HK-2 (cell line): ENCODE data around the gene EYS.
"Not testable (repeated sequence)": the region's sequence is repeated elsewhere in the genome, so short reads cannot be mapped to it uniquely, and the experiment has no call there.

Source experiments
- DNase-seq: peaks from one replicate; pipeline ENCODE4 v3.0.0-alpha.2; 2018; ENCODE audit not compliant: unreplicated experiment

EYS gene

DNA sequence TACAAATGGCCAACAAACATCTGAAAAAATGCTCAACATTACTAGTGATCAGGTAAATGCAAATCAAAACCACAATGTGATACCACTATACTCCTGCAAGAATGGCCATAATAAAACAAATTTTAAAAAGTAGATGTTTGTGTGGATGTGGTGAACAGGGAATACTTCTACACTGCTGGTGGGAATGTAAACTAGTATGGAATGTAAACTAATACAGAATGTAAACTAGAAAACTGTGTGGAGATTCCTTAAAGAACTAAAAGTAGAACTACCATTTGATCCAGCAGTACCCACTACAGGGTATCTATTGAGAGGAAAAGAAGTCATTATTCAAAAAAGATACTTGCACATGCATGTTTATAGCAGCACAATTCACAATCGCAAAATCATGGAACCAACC lies 1878.3 kb downstream of the EYS start:
- not testable (repeated sequence) for DNase-seq

DNA sequence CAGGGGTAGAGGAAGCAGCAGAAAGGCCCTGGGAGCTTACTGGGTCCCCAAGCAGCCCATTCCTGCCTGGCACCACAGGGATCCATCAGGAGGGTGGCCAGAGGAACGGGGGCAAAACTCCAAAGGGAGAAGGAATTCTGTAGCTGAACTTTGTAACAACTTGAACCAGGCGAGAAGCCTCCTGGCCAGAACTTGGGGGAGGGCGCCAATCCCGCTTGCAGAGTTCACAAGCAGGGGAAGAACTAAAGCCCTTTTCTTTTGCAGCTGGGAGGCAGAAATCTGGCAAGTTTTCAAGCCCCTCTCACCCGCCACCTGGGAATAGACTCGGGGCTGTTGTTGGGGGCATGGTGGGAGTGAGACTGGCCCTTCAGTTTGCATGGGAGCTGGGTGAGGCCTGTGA lies 1882.3 kb downstream of the EYS start:
- no peak for DNase-seq

DNA sequence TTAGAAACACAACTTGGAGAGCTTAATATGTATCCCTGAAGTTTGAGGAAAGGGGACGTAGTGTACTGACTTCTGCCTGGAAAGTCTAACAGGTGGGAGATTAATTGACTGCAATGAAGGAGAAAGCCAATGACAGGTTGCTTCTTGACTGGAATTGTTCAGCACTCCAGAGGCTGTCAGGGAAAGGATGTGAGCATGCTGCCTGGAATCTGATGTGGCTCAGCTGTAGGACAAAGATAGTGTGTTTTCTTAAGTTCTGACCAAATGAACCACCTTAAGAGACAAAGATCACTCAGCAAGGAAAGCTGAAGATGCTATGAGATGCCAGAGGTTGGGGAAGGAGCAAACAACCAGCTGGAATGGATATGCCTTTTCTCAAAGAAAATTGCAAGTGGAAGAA lies 1885.6 kb downstream of the EYS start:
- DNase-seq, result no peak

DNA sequence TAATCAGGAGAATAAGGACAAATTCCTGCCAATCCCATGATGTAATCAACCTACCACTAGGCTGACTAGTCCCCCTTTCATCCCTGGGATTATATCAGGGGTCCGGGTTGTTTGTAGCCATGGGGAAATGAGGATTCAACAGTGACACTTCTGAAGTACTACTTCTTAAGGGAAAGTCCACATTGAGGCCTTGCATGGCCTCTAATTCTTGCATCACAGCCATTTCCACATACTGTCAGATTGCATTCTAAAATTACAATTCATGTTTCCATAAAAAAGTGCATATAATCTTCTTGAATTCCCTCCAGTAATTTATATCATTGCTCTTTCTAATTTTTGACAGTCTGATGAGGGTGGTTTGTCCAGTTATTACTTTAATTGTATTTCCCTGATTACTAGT lies 1887.2 kb downstream of the EYS start:
- DNase-seq, result no peak

DNA sequence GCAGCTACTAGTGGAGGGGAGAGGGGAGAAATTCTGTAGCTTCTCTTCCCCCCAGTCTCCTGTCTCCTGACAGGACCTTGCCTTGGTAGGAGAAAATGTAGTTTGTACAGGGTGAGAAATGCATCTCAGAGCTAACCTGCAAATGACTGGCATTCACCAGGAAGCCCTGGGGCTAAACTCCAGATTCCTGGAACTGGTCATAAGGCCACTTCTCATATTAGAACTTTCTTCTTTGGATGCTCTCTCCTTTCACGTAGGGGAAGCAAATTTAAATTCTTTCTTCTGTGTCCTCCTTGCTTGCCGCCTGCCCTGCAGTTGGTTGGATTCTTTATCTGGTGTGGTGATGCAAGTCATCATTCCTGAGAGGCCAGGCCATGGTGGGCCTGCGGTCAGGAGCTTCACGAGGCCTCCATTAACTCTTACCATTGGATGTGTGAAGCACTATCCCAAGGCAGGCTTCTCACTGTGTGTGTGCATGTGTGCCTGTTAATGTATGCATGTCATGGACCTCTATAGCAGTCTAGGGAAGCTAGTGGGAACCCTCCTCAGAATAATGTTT lies 1889.5 kb downstream of the EYS start:
- no peak for DNase-seq

DNA sequence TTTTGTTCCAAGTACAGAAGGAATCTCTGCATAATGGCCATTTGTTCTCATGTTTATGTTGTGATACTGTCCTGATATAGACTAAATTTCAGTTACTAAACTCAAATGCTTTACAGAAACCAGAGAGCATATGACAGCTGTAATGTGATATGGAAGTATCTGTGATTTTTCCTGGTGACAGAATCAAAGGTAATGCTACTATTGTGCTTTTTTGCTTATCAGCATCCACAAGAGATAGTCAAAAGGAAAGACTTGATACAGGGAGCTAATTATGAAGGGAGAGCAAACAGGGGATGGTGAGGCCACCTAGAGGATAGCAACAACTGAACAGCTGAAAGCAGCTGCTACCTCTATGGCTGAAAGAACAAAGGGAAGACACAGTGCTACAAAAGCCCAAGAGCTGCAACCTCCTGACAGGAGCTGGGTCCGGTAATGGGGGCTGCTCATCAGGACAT lies 1890.0 kb downstream of the EYS start:
- no peak for DNase-seq

DNA sequence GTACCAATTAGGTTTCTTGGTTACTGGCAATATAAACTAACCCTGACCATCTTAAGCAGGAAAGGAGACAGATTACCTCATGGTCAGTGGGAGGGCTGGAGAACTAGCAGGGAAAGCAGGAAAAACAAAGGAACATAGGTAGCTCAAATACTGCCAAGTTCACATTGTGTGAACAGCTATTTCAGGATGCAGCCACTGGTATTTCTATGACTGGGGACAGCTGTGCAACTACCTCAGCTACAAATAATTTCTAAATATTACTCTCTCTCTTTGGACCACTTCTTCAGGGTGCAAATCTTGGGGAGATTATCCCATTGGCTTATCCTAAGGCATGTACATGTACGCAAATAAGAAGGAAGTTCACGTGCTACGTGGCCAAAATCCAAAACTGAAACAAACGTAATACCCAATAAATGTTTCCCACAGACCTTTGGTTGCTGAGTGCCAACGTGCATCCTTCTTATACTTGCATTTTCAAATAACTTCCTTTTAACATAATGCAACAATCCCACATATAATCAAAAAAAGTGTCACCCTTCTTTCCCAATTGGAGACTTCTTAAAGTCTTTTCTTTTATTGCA lies 1890.5 kb downstream of the EYS start:
- no peak for DNase-seq

DNA sequence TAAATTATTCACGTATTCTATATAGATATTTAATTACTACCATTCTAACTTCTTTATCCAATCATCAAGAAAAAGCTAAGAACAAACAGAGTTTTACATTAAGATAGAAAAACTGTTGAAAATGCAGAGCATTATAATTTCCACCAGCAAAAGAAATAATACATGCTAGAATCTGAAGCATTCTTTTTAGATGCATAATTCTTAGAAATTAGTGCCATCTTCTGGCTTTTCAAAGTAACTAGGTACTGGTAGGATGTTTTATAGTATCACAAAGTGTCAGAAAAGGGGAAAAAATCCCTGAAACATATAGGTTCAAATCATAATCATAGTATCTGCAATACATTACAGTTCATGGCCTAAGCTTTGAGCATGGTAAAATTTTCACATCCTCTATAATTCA lies 1892.6 kb downstream of the EYS start:
- no peak for DNase-seq

DNA sequence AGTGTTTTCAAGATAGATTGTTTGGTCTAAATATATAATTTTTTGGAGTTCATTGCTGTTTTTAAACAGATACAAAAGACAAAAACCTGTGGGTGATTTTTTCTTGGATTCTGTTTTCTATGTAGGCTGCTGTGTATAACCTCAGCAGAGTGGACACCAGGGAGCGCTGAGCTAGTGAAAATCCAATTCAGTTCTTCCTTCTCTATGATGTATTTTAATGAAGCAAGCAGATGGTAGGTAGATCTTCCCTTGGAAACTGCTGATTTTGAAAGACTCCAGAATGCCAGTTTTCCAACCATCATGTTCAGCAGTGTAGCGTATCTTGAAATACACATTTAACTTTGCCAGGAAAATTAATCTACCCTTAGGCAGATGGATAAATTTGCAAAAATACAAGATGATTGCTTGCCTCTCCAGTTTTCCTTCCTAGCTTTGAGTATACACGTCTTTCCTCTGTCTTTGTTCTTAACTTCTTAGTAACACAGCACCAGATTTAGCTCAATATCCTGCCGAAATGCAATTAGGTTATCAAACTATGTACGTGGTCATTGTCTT lies 1893.4 kb downstream of the EYS start:
- DNase-seq, result no peak

DNA sequence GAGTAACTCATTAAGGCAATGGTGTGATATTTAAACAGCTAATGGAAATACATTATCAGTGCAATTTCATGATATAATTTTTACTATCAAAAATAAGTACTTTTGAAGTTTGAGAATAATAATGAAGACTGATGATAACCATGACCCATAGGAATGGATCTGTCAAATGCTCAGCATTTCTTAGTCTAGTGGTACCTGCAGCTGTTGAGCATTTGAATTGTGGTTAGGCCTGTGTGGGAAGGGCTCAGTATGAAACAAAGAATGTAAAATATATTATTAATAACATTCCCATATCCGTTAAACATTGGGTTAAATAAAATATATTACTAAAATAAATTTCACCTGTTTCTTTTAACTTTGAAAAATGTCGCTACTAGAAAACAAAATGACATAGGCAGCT lies 1898.5 kb downstream of the EYS start:
- no peak for DNase-seq

DNA sequence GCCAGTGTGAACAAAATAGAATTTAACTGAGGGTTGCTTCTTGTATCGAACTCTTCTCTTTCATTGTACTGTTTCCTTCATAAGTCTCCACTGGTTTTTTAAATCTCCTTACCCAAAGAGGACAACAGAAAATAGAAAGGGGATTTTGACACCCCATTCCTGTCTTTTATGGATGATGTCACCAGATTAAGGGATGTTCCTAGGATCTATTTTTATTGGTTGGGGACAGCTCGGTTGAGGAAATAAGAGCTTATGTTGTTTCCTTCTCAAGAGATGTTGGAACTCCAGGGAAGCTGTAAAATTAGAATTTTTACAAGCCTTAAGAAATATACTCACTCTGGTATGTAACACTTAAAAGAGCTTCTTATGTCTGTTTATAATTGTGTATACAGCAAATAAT lies 1900.0 kb downstream of the EYS start:
- no peak for DNase-seq

DNA sequence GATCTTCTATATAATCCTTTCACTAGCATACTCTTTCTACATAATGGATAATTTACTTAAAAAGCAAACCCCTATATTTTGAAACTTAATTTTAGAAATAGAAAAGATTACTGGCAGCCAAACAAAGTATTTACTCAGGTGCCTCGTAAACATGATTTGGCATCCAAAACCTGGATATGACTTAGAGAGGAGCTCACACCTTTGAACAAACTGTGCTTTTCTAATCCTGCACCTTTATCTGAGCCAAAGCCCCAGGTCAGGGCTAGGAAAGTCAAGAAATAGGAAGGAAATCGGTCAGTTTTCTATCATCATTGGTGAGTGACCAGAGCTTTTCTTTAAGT lies 1900.5 kb downstream of the EYS start:
- DNase-seq, result no peak

DNA sequence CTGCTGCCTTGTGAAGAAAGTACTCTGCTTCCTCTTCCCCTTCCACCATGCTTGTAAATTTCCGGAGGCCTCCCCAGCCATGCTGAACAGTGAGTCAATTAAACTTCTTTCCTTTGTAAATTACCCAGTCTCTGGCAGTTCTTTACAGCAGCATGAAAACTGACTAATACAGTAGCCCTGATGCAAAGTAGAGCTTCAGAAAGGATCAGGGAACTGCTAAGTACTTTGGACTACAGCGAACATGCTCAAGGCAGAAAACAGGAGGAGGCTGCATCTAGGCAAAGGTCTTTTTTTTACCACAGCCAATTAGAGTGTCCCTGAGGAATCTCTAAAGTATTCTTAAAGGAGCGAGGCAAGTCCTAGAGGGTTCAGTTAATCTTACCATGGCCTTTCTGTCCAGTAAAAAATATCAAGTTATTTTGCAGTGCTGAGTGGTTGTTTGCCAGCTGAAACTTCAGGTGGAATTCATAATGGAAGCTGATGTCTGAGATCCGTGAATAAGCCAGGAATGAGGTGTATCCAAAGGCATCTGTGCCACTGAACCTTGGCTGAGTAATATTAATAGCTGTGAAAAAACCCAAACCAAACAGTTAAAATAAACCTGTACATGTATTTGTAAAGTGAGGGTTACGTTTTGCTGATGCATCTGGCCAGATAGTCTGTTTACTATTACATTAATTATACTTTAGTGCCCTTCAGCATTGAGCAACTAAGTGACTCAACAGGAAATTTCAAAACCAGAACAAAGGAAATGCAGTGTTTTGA lies 1901.0 kb downstream of the EYS start:
- DNase-seq, result peak; percentile 13

DNA sequence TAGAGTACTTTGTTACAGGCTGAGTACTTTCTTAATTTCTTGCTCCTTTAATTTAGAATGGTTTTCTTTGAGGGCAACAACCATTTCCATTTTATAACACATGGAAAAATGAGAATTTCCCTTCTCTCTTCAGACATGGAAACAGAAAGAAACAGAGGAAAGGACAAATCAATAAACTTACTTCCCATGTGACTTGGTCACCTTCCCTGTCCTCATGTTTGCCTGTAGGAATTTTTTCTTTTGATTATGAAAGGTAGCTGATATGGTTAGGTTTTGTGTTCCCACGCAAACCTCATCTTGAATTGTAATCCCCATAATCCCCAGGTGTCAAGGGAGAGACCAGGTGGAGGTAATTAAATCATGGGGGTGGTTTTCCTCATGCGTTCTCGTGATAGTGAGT lies 1901.7 kb downstream of the EYS start:
- DNase-seq, result no peak

DNA sequence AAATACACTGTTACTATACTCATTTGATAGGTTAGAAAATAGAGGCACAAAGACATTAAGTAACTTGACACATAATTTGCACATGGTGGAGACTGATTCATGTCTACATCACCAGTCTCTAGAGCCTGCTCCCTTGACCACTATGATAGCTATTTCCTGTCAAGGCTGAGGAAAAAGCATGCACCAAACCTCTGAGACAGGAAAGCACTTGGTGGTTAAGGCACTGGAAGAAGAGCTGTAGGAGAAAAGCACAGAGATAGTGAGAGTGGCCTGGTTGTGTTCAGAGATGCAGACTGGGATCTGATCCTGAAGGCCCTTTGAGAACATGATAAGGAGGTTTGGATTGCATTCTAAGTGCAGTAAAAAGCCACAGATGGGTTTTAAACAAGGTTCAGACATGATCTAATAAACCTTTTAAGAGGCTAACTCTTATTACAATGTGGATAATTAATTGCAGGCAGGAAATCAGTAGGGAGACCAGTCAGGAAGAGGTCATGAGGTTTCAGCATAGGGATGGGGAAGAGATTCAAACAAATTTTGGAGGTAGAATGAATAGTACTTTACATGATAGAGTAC lies 1902.6 kb downstream of the EYS start:
- peak; percentile 38 for DNase-seq

DNA sequence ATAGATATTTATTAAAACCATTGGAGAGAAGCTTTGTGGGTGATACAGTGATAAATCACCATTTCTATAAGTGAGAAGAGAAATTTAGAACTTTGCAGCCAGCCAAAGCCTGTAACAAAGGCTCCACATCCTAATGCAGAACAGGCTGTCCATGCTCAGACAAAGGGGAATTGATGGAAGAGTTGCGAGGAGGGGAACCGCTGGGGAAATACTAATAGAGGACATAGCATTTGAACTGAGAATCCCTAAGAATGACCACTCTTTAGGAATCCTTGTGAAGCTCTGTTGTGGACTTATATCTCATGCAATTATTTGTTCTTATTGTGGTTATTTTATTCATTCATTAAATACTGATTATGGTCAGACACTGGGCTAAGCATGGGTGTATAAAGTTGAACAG lies 1903.7 kb downstream of the EYS start:
- no peak for DNase-seq

DNA sequence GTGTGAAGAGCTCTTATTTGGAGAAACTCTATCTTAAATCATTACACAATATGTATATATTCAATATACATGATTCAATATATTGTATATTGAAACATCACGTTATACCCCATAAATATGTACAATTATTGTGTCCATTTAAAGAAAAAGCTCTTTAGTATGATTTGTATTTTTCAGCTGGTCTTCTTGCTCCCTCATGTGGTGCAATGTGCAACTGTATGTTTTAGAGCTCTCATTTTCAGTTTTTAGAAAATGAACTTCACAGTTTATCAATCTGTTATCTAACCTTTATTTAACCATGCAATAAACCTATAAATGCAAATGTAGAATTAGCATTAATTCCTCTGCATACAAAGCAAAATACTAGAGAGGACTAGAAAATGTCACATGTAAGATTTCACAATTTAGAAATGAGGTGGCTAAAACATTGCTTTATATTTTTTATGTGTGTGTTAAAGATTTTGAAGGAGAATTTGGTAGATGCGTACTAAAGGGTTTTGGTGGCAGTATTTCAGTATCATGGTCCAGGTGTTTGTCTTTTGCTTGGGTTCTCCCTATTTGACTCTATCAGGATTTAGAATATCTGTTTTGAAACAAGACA lies 1904.3 kb downstream of the EYS start:
- DNase-seq, result no peak

DNA sequence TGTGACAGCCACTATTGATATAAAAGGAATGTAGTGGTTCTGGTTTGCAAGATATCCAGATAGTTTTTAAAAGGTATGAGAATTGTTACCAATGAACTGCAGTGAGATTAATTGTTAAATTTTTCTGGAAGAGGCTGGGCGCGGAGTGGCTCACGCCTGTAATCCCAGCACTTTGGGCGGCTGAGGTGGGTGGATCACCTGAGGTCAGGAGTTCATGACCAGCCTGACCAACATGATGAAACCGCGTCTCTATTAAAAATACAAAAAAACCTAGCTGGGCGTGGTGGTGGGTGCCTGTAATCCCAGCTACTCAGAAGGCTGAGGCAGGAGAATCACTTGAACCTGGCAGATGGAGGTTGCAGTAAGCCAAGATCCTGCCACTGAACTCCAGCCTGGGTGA lies 1906.6 kb downstream of the EYS start:
- not testable (repeated sequence) for DNase-seq

DNA sequence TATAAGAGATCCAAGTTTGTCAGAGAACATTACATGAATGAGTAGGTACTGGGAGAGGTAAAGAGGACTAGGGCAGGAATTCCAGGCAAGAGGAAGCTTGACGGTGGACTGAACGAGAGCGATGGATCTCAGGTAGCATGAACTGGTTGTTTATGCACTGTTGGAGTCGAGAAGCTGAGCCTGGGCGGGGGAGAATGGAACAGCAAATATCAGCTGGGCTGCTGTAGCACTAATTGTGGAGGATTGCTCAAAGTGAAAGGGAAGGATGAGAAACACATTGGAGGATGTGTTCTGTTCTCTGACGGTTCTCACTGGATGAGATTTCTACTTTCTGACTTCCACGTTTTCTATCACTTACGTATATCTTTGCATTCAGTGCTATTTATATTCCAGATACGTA lies 1907.2 kb downstream of the EYS start:
- DNase-seq, result no peak

DNA sequence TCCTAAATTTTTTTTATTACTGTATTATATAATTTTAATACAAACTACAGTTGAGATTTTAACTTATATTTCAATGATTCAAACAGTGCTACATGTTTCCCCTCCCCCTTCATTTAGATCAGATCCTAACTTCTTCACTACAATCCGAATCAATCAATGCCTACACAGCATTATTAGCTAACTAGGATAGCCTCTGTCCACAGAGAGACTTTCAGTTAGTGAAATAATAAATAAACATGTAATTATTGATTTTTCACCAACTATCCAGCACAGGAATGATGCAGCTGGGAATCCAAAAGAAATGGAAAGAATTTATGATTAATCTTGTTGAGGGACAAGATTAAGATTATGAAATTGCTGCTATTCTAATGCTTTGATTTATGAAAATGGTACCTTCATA lies 1907.7 kb downstream of the EYS start:
- no peak for DNase-seq

DNA sequence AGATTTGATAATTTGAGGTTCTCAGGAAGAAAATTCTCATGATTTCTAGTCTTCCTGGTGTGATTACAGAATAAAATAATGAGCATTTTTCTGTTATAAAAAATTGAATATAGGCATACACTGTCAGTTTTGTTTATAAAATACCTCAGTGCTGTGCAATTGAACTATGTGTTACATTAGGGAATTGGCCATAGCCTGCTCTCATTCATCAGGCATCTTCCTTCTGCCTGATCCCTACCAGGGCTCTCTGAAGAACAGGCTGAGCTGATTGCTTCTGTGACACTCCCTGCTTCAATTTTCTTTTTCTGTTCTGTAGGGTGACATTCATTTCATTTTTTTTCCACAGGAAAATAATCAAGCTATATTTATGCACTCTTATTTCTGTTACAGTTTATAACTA lies 1908.6 kb downstream of the EYS start:
- DNase-seq, result no peak

DNA sequence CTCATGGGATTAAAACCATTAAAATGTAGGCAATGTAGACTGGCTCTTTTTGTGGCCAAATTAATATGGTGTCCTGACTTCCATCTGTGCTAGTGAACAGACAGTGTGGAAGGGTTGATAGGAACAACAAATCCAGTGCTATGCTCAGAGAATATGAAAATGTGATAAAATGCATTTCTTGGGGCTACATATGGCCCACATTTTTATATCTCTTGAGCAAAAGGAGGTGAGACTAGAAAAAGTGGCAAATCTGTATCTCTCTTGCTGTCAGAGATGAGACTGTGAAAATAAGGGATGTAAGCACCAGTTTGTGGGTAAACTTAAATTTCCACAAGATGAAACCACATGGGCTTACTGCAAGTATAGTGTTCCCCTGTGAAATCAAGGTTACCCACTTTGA lies 1909.3 kb downstream of the EYS start:
- no peak for DNase-seq

DNA sequence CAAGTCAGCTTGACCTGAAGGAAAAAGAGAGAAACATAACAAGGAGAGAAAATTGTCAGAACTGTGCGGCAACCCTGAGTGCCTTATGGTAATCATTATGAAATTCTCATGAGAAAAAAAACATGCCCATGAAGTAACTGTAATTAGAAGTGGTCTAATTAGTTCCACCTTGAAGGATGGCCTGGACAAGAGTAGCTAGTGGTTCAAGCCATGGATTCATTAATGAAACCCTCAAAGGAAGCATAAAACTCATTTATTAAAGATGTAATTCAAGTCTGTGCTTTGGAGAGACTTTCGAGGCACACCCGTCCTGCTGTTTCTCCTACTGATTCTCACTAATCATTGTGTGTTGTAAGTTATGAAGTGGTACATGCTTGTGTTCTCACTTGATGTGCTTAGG lies 1911.2 kb downstream of the EYS start:
- no peak for DNase-seq
